Measurements from ENCODE around the gene TMEM220. TPM values are rescaled to one million over a fixed set of nuclear protein-coding genes. Genes with fewer than 3 reads are reported as not detected.
A peak's percentile ranks its signal among the peaks of the same experiment; 100 is the strongest.
"Not testable (repeated sequence)": the region's sequence is repeated elsewhere in the genome, so short reads cannot be mapped to it uniquely, and the experiment has no call there.

Gene TMEM220
- total and polyA plus RNA-seq, 10 of the 15 experiments (the other 5 are each of a cell fraction or from before 2014, with no cell fraction given), result 0.02 to 0.30 (median 0.06) TPM; not detected in 1

DNA sequence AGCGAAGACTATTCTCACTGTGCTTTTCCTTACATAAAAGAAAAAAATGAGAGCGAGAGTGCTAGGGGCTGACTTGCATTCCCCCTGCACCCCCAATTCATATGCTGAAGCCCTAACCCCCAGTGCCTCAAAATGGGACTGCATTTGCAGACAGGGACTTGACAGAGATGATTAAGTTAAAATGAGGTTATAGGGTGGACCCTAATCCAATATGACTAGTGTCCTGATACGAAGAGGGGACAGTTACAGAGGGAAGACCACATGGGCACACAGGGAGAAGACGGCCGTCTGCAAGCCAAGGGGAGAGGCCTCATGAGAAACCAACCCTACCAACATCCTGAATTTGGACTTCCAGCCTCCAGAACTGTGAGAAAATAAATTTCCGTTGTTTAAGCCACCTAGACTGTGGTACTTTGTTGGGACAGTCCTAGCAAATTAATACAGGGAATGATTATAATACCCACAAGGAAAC lies 1.6 kb upstream of the TMEM220 start (continued):
- TF ChIP-seq, protein P1, sequence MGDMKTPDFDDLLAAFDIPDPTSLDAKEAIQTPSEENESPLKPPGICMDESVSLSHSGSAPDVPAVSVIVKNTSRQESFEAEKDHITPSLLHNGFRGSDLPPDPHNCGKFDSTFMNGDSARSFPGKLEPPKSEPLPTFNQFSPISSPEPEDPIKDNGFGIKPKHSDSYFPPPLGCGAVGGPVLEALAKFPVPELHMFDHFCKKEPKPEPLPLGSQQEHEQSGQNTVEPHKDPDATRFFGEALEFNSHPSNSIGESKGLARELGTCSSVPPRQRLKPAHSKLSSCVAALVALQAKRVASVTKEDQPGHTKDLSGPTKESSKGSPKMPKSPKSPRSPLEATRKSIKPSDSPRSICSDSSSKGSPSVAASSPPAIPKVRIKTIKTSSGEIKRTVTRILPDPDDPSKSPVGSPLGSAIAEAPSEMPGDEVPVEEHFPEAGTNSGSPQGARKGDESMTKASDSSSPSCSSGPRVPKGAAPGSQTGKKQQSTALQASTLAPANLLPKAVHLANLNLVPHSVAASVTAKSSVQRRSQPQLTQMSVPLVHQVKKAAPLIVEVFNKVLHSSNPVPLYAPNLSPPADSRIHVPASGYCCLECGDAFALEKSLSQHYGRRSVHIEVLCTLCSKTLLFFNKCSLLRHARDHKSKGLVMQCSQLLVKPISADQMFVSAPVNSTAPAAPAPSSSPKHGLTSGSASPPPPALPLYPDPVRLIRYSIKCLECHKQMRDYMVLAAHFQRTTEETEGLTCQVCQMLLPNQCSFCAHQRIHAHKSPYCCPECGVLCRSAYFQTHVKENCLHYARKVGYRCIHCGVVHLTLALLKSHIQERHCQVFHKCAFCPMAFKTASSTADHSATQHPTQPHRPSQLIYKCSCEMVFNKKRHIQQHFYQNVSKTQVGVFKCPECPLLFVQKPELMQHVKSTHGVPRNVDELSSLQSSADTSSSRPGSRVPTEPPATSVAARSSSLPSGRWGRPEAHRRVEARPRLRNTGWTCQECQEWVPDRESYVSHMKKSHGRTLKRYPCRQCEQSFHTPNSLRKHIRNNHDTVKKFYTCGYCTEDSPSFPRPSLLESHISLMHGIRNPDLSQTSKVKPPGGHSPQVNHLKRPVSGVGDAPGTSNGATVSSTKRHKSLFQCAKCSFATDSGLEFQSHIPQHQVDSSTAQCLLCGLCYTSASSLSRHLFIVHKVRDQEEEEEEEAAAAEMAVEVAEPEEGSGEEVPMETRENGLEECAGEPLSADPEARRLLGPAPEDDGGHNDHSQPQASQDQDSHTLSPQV (IDR thresholded peaks at IDR 0.05), result no peak
- TF ChIP-seq, protein P2, sequence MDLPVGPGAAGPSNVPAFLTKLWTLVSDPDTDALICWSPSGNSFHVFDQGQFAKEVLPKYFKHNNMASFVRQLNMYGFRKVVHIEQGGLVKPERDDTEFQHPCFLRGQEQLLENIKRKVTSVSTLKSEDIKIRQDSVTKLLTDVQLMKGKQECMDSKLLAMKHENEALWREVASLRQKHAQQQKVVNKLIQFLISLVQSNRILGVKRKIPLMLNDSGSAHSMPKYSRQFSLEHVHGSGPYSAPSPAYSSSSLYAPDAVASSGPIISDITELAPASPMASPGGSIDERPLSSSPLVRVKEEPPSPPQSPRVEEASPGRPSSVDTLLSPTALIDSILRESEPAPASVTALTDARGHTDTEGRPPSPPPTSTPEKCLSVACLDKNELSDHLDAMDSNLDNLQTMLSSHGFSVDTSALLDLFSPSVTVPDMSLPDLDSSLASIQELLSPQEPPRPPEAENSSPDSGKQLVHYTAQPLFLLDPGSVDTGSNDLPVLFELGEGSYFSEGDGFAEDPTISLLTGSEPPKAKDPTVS (IDR thresholded peaks at IDR 0.05; ENCODE audit: low read depth, low read length), result no peak
- TF ChIP-seq, protein P3, sequence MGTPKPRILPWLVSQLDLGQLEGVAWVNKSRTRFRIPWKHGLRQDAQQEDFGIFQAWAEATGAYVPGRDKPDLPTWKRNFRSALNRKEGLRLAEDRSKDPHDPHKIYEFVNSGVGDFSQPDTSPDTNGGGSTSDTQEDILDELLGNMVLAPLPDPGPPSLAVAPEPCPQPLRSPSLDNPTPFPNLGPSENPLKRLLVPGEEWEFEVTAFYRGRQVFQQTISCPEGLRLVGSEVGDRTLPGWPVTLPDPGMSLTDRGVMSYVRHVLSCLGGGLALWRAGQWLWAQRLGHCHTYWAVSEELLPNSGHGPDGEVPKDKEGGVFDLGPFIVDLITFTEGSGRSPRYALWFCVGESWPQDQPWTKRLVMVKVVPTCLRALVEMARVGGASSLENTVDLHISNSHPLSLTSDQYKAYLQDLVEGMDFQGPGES (IDR thresholded peaks at IDR 0.05), result no peak
- TF ChIP-seq KLF5 (IDR thresholded peaks at IDR 0.05; ENCODE audit: partially characterized antibody) (no peak), TCF3 (IDR thresholded peaks at IDR 0.05; ENCODE audit: borderline replicate concordance, insufficient read depth, low read depth, low read length) (no peak), SREBF2 (IDR thresholded peaks at IDR 0.05; ENCODE audit: low read length) (no peak), ZNF217 (IDR thresholded peaks at IDR 0.05) (no peak)
- TF ChIP-seq, protein P4, sequence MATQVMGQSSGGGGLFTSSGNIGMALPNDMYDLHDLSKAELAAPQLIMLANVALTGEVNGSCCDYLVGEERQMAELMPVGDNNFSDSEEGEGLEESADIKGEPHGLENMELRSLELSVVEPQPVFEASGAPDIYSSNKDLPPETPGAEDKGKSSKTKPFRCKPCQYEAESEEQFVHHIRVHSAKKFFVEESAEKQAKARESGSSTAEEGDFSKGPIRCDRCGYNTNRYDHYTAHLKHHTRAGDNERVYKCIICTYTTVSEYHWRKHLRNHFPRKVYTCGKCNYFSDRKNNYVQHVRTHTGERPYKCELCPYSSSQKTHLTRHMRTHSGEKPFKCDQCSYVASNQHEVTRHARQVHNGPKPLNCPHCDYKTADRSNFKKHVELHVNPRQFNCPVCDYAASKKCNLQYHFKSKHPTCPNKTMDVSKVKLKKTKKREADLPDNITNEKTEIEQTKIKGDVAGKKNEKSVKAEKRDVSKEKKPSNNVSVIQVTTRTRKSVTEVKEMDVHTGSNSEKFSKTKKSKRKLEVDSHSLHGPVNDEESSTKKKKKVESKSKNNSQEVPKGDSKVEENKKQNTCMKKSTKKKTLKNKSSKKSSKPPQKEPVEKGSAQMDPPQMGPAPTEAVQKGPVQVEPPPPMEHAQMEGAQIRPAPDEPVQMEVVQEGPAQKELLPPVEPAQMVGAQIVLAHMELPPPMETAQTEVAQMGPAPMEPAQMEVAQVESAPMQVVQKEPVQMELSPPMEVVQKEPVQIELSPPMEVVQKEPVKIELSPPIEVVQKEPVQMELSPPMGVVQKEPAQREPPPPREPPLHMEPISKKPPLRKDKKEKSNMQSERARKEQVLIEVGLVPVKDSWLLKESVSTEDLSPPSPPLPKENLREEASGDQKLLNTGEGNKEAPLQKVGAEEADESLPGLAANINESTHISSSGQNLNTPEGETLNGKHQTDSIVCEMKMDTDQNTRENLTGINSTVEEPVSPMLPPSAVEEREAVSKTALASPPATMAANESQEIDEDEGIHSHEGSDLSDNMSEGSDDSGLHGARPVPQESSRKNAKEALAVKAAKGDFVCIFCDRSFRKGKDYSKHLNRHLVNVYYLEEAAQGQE (IDR thresholded peaks at IDR 0.05; ENCODE audit: low read depth, low read length), result no peak

DNA sequence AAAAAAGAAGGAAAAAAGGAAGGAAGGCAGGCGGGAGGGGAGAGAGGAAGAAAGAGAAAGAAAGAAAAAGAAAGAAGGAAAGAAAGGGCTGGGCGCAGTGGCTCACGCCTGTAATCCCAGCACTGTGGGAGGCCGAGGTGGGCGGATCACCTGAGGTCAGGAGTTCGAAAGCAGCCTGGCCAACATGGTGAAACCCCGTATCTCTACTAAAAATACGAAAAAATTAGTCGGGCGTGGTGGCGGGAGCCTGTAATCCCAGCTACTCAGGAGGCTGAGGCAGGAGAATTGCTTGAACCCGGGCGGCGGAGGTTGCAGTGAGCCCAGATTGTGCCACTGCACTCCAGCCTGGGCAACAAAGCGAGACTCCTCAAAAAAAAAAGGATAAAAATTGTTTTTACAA lies 424 bp upstream of the TMEM220 start:
- DNase-seq (ENCODE audit: low read depth, low spot score); H3K79me2 ChIP-seq (ENCODE audit: control insufficient read depth, insufficient read depth, low read length); BruUV-seq (replicated peaks); H2AFZ ChIP-seq (ENCODE audit: control insufficient read depth, low read depth, low read length); H3K9me3 ChIP-seq (replicated peaks; ENCODE audit: control insufficient read depth, insufficient read depth, low read length); H3K27ac ChIP-seq (ENCODE audit: control insufficient read depth, insufficient read depth); FAIRE-seq; H4K20me1 ChIP-seq (ENCODE audit: control insufficient read depth, insufficient read depth); H3K27me3 ChIP-seq (replicated peaks in 1 of 2; ENCODE audit: control insufficient read depth in 2 of 2, insufficient read depth in 2 of 2, low read length in 1 of 2); CTCF ChIA-PET; RAD21 ChIA-PET (ENCODE audit: unreplicated experiment); in situ Hi-C loops (cut with MboI); H3K9ac ChIP-seq (ENCODE audit: control insufficient read depth, insufficient read depth, low read length); SMC1A ChIA-PET (ENCODE audit: uncharacterized antibody, unreplicated experiment); H3K36me3 ChIP-seq (ENCODE audit: control insufficient read depth in 2 of 2, insufficient read depth in 2 of 2, low read length in 1 of 2); POLR2A ChIA-PET; H3K4me1 ChIP-seq (ENCODE audit: control insufficient read depth, insufficient read depth, low read length): not testable (repeated sequence)
- 9% methylated on average over 12 of the region's 15 CpGs for WGBS (ENCODE audit: insufficient coverage, insufficient replicate concordance, low lambda C conversion rate, missing lambda C conversion rate)
- Histone ChIP-seq H3K4me2 (ENCODE audit: control insufficient read depth, insufficient read depth) (peak overlapping the region; percentile 89), H3K4me3 (peak overlapping the region; percentile 72)
- ATAC-seq, result peak; percentile 15; the same call in 1 of the 3 replicates
- intact Hi-C loops (cut with micrococcal nuclease; ENCODE audit: unreplicated experiment), result loop anchor here (10.0 kb wide), 1 partner anchor 95 kb away; no protein-coding TSS in a partner anchor

Measured in GM12878 (cell line).